Sigmoid colon (tissue), 7 donors: ENCODE results near the gene EHD4. TPM values are rescaled to one million over a fixed set of nuclear protein-coding genes. Genes with fewer than 3 reads are reported as not detected.

Source experiments
- DNase-seq: peaks from one replicate; pipeline ENCODE4 v3.0.0-alpha.2; 2019
- H3K27ac ChIP-seq, 4 donors: fragments of 200-600 bp; sonication (generic); one replicate each; pipeline ENCODE4 v1.5.1; 2016 to 2019; ENCODE audit warnings: mild to moderate bottlenecking in 1 of 4
- H3K27me3 ChIP-seq, 3 donors: fragments of 200-600 bp; sonication (generic); one replicate each; pipeline ENCODE4 v1.5.1; 2019; ENCODE audit warnings: mild to moderate bottlenecking in 1 of 3
- H3K36me3 ChIP-seq, 4 donors: fragments of 200-600 bp; sonication (generic); one replicate each; pipeline ENCODE4 v1.5.1; 2016 to 2019
- H3K4me1 ChIP-seq, 4 donors: fragments of 200-600 bp; sonication (generic); one replicate each; pipeline ENCODE4 v1.5.1; 2017 to 2019
- H3K4me3 ChIP-seq, 4 donors: fragments of 200-600 bp; sonication (generic); one replicate each; pipeline ENCODE4 v1.5.1; 2017 to 2019; ENCODE audit warnings: mild to moderate bottlenecking in 2 of 4, moderate library complexity in 1 of 4
- H3K9me3 ChIP-seq, 4 donors: fragments of 200-600 bp in 3 of 4; sonication (generic) in 3 of 4; one replicate each; pipeline versions ENCODE4 v1.5.1 to v1.6.1; 2013 to 2019
- EP300 ChIP-seq, 4 donors: sonication (generic); formaldehyde crosslinking; IDR thresholded peaks; one replicate each; pipeline ENCODE4 v1.6.1; 2017; ENCODE audit warnings: antibody characterized with exemption in 4 of 4
- POLR2A ChIP-seq, 2 donors: fragments of 450-650 bp; IDR thresholded peaks; one replicate each; pipeline ENCODE4 v1.6.1; 2016; ENCODE audit warnings: antibody characterized with exemption in 2 of 2, mild to moderate bottlenecking in 2 of 2, moderate library complexity in 2 of 2
- POLR2AphosphoS5 ChIP-seq, 4 donors: sonication (generic); formaldehyde crosslinking; IDR thresholded peaks; one replicate each; pipeline ENCODE4 v1.6.1; 2017; ENCODE audit warnings: antibody characterized with exemption in 4 of 4
- WGBS, 2 donors: extraction: QIAGEN DNeasy Blood & Tissue Kit; methylation state at CpG; one replicate each; pipeline ENCODE4 v1.1.7; 2013; 5-methylcytosine and 5-hydroxymethylcytosine counted together
- intact Hi-C: fragments of 100-400 bp; cut with DNase I; formaldehyde crosslinking; loops from one replicate; pipeline ENCODE4 v1.15.1; 2023
- polyA plus RNA-seq, 3 donors: library from polyadenylated mRNA; stranded (reverse); fragments of 200-250 nt; gene quantifications; one replicate each; pipeline ENCODE4 v1.2.3, GENCODE V29; 2013
- total RNA-seq, 4 donors: library from RNA; depleted of rRNA; stranded (reverse); fragments of >200 nt; gene quantifications; one replicate each; pipeline ENCODE4 v1.1.0, GENCODE V29; 2016
- TF ChIP-seq, protein P1 (sequence below), 4 experiments: fragments of 450-650 bp in 3 of 4; fragments of 200-600 bp in 1 of 4; IDR thresholded peaks; one replicate each; pipeline ENCODE4 v1.5.1; 2016 to 2019; ENCODE audit warnings: antibody characterized with exemption in 4 of 4, mild to moderate bottlenecking in 3 of 4, moderate library complexity in 2 of 4
- donor health status: healthy with polysubstance abuse.
- donor health status: Bipolar disorder and iron deficiency.
- donor health status: healthy.

The EHD4 gene
- total and polyA plus RNA-seq, 7 donors, result 8.9 to 37.0 (median 13.0) TPM

DNA sequence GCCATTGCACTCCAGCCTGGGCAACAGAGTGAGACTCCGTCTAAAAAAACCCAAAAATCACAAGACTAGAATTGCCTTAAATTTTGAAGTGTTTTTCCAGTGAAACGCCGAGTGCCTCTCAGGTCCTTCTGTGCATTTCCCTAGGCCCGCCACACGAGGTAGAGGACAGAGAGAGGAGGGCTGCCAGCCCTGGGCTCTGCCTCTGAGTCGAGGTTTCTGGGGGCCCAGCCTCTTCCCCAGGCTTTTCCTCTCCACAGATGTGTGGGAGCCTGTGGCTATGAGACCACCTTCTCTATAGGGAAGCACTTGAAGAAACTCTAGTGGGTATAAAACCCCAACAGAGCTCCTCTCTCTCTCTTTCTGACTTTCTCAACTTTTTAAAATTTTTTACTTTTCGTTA lies 10.9 kb upstream of the EHD4 start:
- WGBS, 2 donors, result 79 to 87% methylated on average over 7 of the region's 7 CpGs
- no peak overlapping the region for H3K27ac ChIP-seq
- TF ChIP-seq EP300 (IDR thresholded peaks at IDR 0.05) (no peak), POLR2AphosphoS5 (IDR thresholded peaks at IDR 0.05) (no peak), POLR2A (IDR thresholded peaks at IDR 0.05) (no peak)
- TF ChIP-seq, protein P1, sequence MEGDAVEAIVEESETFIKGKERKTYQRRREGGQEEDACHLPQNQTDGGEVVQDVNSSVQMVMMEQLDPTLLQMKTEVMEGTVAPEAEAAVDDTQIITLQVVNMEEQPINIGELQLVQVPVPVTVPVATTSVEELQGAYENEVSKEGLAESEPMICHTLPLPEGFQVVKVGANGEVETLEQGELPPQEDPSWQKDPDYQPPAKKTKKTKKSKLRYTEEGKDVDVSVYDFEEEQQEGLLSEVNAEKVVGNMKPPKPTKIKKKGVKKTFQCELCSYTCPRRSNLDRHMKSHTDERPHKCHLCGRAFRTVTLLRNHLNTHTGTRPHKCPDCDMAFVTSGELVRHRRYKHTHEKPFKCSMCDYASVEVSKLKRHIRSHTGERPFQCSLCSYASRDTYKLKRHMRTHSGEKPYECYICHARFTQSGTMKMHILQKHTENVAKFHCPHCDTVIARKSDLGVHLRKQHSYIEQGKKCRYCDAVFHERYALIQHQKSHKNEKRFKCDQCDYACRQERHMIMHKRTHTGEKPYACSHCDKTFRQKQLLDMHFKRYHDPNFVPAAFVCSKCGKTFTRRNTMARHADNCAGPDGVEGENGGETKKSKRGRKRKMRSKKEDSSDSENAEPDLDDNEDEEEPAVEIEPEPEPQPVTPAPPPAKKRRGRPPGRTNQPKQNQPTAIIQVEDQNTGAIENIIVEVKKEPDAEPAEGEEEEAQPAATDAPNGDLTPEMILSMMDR (IDR thresholded peaks at IDR 0.05), result no peak
- H3K4me1 ChIP-seq, result no peaks in the 10 kb centered on the region
- H3K36me3 ChIP-seq, result no peaks in the 10 kb centered on the region
- no peak for DNase-seq
- H3K27me3 ChIP-seq, result no peaks in the 10 kb centered on the region
- H3K9me3 ChIP-seq, result no peaks in the 10 kb centered on the region
- H3K4me3 ChIP-seq, result no peak overlapping the region
- intact Hi-C loops, result no loop called here

DNA sequence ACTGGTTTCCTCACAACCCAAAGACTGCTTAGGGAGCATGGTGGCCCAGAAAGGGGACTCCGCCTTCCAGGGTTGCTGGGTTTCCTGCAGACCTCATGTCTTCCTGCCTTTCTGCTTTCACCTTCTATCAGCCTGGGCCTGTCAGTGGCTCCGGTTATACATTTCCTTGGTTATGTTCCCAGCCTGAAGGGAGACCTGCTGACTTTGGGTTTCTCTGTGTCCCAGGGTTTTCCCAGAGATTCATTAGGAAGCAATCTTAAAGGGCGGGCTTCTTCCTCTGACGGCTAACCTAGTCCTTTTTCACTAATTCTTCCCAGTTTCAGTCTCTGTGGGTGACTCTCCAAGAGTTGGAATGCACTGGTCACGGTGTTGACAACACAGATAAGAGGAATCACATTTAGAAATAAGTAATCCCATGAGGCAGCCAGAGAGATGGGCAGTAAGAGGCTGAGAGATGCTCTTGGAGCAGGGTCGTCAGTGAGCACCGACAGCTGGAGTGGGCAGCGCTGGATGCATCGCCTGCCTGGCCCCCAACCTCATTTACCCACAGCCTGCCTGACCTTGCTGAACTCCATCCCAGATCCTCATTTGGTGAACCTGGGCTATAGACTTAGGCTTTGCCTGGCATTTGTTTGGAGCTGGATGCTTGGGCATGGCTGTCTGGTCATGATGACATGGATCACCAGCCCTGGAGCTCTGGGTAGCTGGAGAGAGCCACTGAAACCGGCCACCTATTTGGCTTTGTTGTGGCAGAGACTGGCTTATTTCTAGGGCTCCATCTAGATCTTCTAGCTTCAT lies 10.0 kb upstream of the EHD4 start:
- H3K27me3 ChIP-seq, result no peaks in the 10 kb centered on the region
- no peaks in the 10 kb centered on the region for H3K4me1 ChIP-seq
- no peak overlapping the region for H3K4me3 ChIP-seq
- no peaks in the 10 kb centered on the region for H3K36me3 ChIP-seq
- intact Hi-C loops, result no loop called here
- no peaks in the 10 kb centered on the region for H3K9me3 ChIP-seq
- no peak overlapping the region for H3K27ac ChIP-seq
- WGBS, 2 donors, result 90 to 94% methylated on average over 10 of the region's 10 CpGs
- peak; percentile 42 for DNase-seq
- no peak for TF ChIP-seq POLR2A (IDR thresholded peaks at IDR 0.05)

DNA sequence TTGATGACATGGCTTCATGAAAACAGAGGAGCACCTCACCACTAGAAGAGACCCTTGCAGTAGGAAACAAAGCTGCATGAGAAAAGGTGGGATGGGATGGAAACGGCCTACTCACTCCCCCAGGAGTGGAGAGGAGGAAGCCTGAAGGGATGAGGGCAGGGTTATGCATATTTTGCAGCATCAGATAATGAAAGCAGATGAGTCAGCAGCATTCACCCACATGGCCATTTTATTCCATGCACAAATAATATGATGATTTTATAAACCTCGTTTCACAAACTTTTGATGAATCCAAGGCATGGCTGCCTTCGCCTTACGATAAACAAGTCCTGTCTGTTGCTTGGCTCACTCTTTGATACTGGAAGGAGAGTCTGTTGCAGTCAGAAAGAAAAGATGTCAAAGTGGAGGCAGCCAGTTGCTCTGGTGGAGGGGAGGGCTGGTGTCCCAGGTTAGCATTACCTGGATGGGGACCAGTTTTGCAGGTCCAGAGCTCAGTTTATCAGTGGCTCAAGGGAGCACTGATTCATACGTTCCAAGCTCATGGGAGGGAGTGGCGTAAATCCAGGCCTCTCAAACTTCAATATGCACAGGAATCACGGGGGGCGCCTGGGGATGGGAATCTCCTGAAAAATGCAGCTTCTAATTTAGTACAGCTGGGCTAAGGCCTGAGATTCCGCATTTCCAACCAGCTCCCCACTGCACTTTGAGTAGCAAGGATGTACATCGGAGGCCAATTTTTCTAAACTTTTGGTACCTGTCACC lies 9.2 kb upstream of the EHD4 start:
- no peak overlapping the region for H3K27ac ChIP-seq
- no peaks in the 10 kb centered on the region for H3K9me3 ChIP-seq
- 87 to 88% methylated on average over 10 of the region's 10 CpGs for whole genome bisulfite sequencing, 2 donors
- H3K4me1 ChIP-seq, result no peaks in the 10 kb centered on the region
- no peak overlapping the region for H3K4me3 ChIP-seq
- peak; percentile 35 for DNase-seq
- H3K36me3 ChIP-seq, result no peaks in the 10 kb centered on the region
- intact Hi-C loops, result no loop called here
- no peaks in the 10 kb centered on the region for H3K27me3 ChIP-seq
- no peak for TF ChIP-seq POLR2A (IDR thresholded peaks at IDR 0.05)

DNA sequence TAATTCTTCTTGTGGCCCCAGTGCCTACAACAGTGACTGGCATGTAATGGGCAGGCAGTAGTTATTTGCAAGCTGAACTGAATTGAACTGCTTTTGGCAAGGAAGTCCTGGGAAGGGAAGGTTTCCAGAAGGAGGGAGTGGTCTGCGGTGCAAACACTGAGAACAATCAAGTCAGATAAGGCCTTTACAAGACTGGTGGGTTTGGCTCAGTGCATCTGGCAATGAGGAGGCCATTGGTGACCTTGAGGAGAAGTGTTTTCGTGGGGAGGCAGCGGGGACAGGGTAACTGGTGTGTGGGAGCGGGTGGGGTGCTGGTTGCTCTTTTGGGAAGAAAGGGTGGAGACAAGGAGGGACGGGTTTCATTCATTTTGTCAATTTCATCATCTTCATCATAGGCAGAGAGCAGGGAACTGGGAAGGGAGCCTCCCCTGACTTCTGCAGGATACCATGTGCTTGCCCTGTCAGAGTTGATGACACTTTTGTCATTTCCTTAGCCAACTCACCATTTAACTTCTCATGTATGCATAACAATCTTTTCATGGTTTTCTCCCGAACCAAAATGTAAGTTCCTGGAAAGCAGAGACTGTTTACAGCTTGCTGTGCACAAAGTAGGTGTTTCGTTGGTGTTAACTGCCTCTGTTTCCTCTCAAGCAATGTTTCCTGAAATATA lies 8.4 kb upstream of the EHD4 start:
- H3K27me3 ChIP-seq, result no peaks in the 10 kb centered on the region
- peak; percentile 34 for DNase-seq
- H3K4me3 ChIP-seq, result no peak overlapping the region
- intact Hi-C loops, result no loop called here
- no peak for TF ChIP-seq POLR2A (IDR thresholded peaks at IDR 0.05)
- no peak for TF ChIP-seq POLR2AphosphoS5 (IDR thresholded peaks at IDR 0.05)
- TF ChIP-seq, protein P1 (IDR thresholded peaks at IDR 0.05), result no peak
- TF ChIP-seq EP300 (IDR thresholded peaks at IDR 0.05), result no peak
- no peaks in the 10 kb centered on the region for H3K9me3 ChIP-seq
- no peaks in the 10 kb centered on the region for H3K36me3 ChIP-seq
- 34 to 69% methylated on average over 7 of the region's 7 CpGs for WGBS, 2 donors
- no peak overlapping the region for H3K27ac ChIP-seq
- no peaks in the 10 kb centered on the region for H3K4me1 ChIP-seq

DNA sequence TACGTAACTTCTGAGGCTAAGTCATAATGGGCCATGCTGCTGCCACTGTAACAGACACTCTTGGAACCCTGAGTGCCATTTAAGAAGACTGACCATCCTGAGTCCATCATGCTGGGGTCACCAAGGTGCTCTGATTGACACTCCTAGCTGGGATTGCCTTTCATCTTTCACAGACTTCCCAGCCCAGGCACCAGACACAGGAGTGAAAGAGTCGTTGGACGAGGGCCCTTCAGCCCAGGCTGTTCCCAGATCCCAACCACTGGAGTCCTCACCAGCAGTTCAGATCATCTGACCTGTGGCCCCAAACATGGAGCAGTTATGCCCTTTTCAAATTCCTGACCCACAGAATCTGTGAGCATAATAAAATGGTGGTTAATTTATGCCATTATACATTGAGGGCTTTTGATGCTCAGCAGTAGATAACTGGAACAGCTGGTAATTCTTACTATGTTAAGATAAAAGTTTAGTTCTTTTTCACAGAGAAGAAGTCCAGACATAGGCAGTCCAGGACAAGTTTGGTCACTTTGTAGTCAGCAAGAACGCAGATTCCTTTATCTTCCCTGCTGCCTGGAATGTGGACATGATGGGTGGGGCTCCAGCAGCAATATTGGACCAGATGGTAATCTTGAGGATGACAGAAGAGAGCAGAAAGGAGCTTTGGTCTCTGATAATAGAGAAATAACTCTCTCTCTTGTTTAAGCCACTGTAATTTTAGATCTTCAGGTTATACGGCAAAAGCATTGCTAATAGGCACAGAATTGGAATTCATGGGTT lies 7.3 kb upstream of the EHD4 start:
- H3K27ac ChIP-seq, result no peak overlapping the region
- no peak overlapping the region for H3K4me3 ChIP-seq
- intact Hi-C loops, result no loop called here
- DNase-seq, result peak; percentile 33
- 66 to 83% methylated on average over 5 of the region's 5 CpGs for WGBS, 2 donors
- TF ChIP-seq POLR2A (IDR thresholded peaks at IDR 0.05) (no peak), EP300 (IDR thresholded peaks at IDR 0.05) (no peak), POLR2AphosphoS5 (IDR thresholded peaks at IDR 0.05) (no peak)
- TF ChIP-seq, protein P1 (IDR thresholded peaks at IDR 0.05), result no peak
- no peaks in the 10 kb centered on the region for H3K27me3 ChIP-seq
- no peaks in the 10 kb centered on the region for H3K9me3 ChIP-seq
- H3K36me3 ChIP-seq, result no peaks in the 10 kb centered on the region
- H3K4me1 ChIP-seq, result no peaks in the 10 kb centered on the region
